Stimulated activated effector memory CD8-positive, alpha-beta T cell treated with anti-CD3 and anti-CD28 coated beads, Interleukin-12 subunit alpha, Interleukin-12 subunit beta, amount 100 ng/mL, for 72 hours (primary cell): ENCODE data around the gene MYRFL.
"Not testable (repeated sequence)": the region's sequence is repeated elsewhere in the genome, so short reads cannot be mapped to it uniquely, and the experiment has no call there.

Experiments
- ATAC-seq: fragments of 150-1000 bp; cut with Tn5 transposase; 2 replicates; pipeline ENCODE4 v1.10.0; 2021
- DNase-seq, 2 donors: peaks; one replicate each; pipeline ENCODE4 v3.0.0; 2021 to 2022; ENCODE audit warnings: low spot score in 2 of 2
- H3K27ac Mint-ChIP-seq: one replicate; pipeline ENCODE4 v1.8.0; 2022; ENCODE audit warnings: mild to moderate bottlenecking, mixed read lengths
- H3K36me3 Mint-ChIP-seq: one replicate; pipeline ENCODE4 v1.8.0; 2022; ENCODE audit warnings: mild to moderate bottlenecking, mixed read lengths
- H3K4me1 Mint-ChIP-seq: one replicate; pipeline ENCODE4 v1.8.0; 2022; ENCODE audit warnings: mixed read lengths
- H3K4me3 Mint-ChIP-seq: one replicate; pipeline ENCODE4 v1.8.0; 2022; ENCODE audit warnings: mild to moderate bottlenecking, mixed read lengths
- H3K9me3 Mint-ChIP-seq: one replicate; pipeline ENCODE4 v1.8.0; 2022; ENCODE audit warnings: mixed read lengths

MYRFL gene

DNA sequence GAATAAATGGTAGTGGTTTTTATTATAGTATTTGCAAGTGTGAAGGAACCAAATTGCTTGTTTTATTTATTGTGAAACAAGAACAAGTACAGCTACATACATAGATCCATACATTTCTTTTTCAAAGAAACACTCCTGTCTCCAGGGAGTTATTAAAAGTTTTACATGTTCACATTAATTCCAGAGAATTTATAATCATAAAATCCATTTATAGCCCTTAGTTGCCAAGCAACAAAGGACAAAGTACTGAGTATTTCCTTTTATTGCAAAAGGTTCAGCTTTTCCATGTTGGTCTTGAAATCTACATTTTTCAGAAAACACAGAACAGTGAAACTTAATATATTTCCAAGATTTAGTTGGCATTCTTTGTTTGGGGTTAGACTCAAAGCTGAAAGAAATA lies 9.5 kb downstream of the MYRFL start:
- Mint-ChIP-seq H3K9me3 (no peaks in the 10 kb centered on the region), H3K4me3 (no peak overlapping the region), H3K36me3 (no peaks in the 10 kb centered on the region), H3K4me1 (no peaks in the 10 kb centered on the region), H3K27ac (no peak overlapping the region)
- DNase-seq: no peak
- ATAC-seq: no peak

DNA sequence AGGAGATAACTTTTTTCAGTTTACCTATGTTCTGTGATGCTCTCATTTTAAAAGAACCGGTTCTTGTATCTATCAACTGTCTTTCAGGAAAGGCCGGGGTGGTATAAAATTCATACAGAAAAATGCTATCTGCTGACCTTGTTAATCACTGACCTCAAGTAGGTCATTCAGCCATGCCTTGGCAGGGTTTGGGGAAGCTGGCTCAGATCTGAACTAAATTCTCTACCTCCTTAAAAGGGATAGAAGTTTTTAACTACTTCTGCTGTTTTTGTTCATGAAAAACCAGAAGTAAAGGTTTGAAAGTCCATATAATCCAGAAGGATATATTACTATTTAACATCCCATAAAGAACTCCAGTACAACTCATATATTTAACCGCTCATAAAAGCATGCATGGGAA lies 10.1 kb downstream of the MYRFL start:
- Mint-ChIP-seq H3K4me3 (no peak overlapping the region), H3K27ac (no peak overlapping the region), H3K4me1 (no peaks in the 10 kb centered on the region), H3K36me3 (no peaks in the 10 kb centered on the region), H3K9me3 (no peaks in the 10 kb centered on the region)
- ATAC-seq (no peak), DNase-seq (no peak)

DNA sequence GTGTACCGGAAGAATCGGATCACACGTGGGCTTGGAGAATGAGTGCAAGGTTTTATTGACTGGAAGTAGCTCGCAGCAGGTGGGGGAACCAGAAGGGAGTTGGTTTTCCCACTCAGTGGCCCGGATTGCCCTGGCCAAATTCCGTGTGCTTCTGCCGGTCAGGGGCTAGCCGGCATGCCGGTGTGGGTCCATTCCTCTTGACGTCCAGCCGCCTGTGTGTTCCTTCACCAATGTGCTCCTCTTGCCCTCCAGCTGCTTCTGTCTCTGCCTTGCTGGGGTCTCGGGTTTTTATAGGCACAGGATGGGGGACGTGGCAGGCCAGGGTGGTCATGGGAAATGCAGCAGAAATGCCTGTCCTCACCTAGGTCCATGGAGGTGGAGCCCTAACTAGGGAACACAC lies 11.0 kb downstream of the MYRFL start:
- ATAC-seq (no peak), DNase-seq (no peak)
- Mint-ChIP-seq H3K27ac (no peak overlapping the region), H3K36me3 (no peaks in the 10 kb centered on the region), H3K4me3 (no peak overlapping the region), H3K4me1 (no peaks in the 10 kb centered on the region), H3K9me3 (no peaks in the 10 kb centered on the region)

GRCh38 chr12:69837191-69837590 lies 12.2 kb downstream of the MYRFL start:
- ATAC-seq (no peak), DNase-seq (no peak)
- Mint-ChIP-seq H3K4me3 (no peak overlapping the region), H3K36me3 (no peaks in the 10 kb centered on the region), H3K27ac (no peak overlapping the region), H3K4me1 (no peaks in the 10 kb centered on the region), H3K9me3 (no peaks in the 10 kb centered on the region)

DNA sequence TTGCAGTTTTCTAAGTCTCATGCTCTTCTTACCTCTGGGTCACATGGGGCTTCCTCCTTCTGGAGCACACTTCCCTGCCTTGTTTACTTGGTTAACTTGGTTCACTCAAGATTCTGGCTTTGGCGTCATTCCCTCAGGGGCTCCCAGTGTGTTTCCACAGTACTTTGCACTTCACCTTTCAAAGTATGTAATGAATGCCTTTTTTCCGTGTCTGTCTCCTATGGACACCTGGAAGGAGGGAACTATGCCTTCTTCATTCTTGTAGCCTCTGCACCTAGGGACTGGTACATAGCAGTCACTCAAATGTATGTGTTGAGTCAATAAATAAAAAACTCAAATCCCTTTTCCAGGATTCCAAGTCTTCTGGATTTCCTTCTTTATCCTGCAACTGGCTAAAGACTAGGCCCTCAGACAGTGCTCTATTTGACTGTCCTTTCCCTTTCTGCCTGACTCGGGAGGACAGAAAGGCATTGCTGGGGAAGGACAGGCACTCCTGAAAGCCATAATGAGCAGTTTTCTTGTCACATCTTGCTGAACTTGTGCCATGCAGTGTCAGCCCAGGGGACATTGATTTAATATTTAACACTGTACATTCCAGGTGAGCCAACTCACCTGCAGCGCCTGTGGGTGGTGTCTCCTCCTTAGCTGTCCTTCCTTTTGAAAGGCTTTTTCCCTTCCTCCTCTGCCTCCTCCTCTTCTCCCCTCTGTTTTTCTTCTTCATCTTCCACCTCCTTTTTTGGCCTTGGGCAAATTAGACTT lies 12.8 kb downstream of the MYRFL start:
- DNase-seq (no peak), ATAC-seq (no peak)
- no peaks in the 10 kb centered on the region for H3K9me3 Mint-ChIP-seq
- H3K4me1 Mint-ChIP-seq: no peaks in the 10 kb centered on the region
- no peak overlapping the region for H3K4me3 Mint-ChIP-seq
- no peaks in the 10 kb centered on the region for H3K36me3 Mint-ChIP-seq
- H3K27ac Mint-ChIP-seq: no peak overlapping the region

DNA sequence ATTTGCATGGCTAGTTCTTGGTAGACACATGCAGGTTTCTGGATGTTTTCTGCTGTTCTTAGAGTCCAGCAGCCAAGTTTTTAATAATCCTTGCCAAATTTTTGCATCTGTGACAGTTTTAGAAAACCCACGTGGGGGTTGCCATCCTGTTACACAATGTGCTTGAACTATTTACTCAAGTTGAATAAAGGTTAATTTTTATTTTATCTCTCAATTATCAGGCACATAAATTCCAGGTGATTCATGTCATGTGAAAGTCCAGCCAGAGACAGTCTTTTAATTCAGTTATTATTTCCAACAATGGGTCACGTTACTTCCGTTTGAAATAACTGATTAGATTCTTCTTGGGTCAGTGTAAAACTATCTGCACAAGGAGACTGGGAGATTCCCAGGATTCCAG lies 15.7 kb downstream of the MYRFL start:
- Mint-ChIP-seq H3K9me3 (no peaks in the 10 kb centered on the region), H3K36me3 (no peaks in the 10 kb centered on the region), H3K4me3 (no peak overlapping the region), H3K27ac (no peak overlapping the region), H3K4me1 (no peaks in the 10 kb centered on the region)
- ATAC-seq: no peak
- no peak for DNase-seq

DNA sequence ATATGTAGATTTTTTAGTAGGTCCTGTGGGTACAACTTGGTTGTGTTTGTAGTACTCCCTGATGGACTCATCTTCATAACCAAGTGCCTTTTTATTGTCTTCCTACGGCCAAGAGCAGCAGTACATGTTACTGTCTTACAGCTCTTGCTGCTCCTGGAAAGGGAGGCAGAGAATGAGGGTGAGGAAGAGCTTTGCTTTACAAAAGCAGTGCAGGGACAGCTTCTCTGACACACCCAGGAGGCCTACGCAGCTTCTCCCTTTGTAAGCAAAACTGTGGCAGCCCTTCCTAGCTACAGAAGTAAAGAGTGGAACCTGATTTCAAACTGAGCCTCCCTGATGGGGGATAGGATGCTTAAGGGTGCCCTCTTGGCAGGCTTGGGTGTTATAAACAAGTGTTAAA lies 18.6 kb downstream of the MYRFL start:
- Mint-ChIP-seq H3K9me3 (no peaks in the 10 kb centered on the region), H3K27ac (no peak overlapping the region), H3K4me1 (no peaks in the 10 kb centered on the region), H3K36me3 (no peaks in the 10 kb centered on the region), H3K4me3 (no peak overlapping the region)
- no peak for DNase-seq
- no peak for ATAC-seq

DNA sequence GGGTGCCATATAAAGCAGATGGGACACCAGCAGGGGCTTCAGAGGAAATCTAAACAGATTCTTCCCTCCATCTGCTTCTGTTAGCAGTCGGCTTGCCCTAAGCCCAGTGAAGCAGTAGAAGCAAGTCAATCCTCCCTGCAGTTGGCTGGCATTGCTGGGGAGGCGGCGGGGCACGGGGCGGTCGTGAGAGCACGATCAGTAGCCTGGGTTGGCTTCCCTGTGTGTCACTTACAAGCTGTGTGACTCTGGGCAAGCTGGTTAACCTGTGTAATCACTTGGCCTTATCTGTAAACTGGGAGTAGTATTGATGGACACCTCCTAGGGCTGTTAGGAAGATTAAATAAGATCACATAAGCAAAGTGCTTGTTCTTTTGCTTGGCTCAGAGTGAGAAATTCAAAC lies 19.4 kb downstream of the MYRFL start:
- H3K4me3 Mint-ChIP-seq: no peak overlapping the region
- DNase-seq: no peak
- no peak overlapping the region for H3K27ac Mint-ChIP-seq
- ATAC-seq: peak; percentile 32
- H3K9me3 Mint-ChIP-seq: no peaks in the 10 kb centered on the region
- H3K4me1 Mint-ChIP-seq: no peaks in the 10 kb centered on the region
- no peaks in the 10 kb centered on the region for H3K36me3 Mint-ChIP-seq

GRCh38 chr12:69844836-69845235 lies 19.8 kb downstream of the MYRFL start:
- Mint-ChIP-seq H3K9me3 (no peaks in the 10 kb centered on the region), H3K36me3 (no peaks in the 10 kb centered on the region), H3K4me1 (no peaks in the 10 kb centered on the region), H3K27ac (no peak overlapping the region), H3K4me3 (no peak overlapping the region)
- ATAC-seq (no peak), DNase-seq (no peak)

DNA sequence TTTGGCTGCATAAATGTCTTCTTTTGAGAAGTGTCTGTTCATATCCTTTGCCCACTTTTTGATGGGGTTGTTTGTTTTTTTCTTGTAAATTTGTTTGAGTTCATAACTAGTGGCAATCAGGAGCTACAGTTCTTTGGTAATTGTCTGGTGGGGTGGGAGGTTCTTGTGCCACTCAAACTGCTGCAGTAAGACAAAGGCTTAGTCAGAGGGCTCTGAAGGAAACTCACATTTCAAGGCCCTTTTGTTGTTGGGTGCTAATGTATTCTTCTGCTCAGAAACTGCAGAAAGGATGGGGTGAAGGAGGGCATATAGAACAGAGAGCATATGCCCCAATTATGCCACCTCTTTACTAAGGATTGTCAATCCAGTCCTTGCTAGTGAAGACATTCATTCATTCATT lies 21.9 kb downstream of the MYRFL start:
- Mint-ChIP-seq H3K4me3 (no peak overlapping the region), H3K36me3 (no peaks in the 10 kb centered on the region), H3K4me1 (no peaks in the 10 kb centered on the region), H3K9me3 (no peaks in the 10 kb centered on the region), H3K27ac (no peak overlapping the region)
- DNase-seq: no peak
- no peak for ATAC-seq

DNA sequence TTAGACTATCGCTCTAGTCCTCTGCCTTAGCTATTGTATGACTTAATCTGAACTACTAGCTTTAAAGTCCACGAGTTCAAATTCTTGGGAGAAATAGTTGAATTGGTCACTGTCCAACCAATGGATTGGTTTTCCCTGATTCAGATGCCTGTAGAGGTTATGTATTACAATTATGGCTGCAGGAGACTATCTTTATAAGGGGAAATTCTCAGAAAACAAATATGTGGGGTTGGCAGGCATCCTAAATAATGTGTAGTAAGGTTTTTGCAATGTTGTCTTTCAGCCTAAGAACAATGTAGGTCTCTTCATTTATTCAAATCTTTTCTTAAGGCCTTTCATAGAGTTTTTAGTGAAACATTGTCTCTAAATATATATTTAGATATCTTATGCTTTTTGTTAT lies 26.9 kb downstream of the MYRFL start:
- Mint-ChIP-seq H3K4me1 (no peaks in the 10 kb centered on the region), H3K4me3 (no peak overlapping the region), H3K9me3 (no peaks in the 10 kb centered on the region), H3K27ac (no peak overlapping the region), H3K36me3 (no peaks in the 10 kb centered on the region)
- no peak for DNase-seq
- ATAC-seq: no peak

DNA sequence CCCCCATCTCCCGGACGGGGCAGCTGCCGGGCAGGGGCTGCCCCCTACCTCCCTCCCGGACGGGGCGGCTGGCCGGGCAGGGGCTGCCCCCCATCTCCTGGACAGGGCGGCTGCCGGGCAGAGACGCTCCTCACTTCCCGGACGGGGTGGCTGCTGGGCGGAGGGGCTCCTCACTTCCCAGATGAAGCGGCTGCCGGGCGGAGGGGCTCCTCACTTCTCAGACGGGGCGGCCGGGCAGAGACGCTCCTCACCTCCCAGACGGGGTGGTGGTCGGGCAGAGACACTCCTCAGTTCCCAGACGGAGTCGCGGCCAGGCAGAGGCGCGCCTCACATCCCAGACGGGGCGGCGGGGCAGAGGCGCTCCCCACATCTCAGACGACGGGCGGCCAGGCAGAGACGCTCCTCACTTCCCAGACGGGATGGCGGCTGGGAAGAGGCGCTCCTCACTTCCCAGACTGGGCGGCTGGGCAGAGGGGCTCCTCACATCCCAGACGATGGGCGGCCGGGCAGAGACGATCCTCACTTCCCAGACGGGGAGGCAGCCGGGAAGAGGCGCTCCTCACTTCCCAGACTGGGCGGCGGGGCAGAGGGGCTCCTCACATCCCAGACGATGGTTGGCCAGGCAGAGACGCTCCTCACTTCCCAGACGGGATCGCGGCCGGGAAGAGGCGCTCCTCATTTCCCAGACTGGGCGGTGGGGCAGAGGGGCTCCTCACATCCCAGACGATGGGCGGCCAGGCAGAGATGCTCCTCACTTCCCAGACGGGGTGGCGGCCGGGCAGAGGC lies 28.3 kb downstream of the MYRFL start:
- not testable (repeated sequence) for H3K27ac Mint-ChIP-seq, H3K4me1 Mint-ChIP-seq, H3K9me3 Mint-ChIP-seq, DNase-seq, H3K36me3 Mint-ChIP-seq, ATAC-seq, H3K4me3 Mint-ChIP-seq

DNA sequence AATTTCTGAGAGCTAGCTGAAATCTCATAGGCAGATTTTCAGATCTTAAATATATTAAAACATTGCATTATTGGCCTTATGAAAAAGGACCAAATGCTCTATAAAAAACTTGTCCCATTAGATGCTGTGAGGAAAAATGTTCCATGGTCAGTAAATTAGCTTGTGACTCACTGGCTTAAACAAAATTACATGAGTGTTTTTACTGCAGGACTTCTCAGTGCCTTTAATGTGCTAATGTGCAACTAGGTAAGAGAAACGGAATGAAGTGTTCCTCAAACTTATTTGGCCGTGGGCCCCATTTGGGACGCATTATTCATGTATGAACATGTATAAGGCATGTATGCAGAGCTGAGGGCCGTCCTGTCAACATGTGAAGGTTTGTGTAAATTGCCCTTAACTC lies 41.7 kb downstream of the MYRFL start:
- H3K4me1 Mint-ChIP-seq: no peaks in the 10 kb centered on the region
- H3K36me3 Mint-ChIP-seq: no peaks in the 10 kb centered on the region
- no peak for ATAC-seq
- H3K27ac Mint-ChIP-seq: no peak overlapping the region
- DNase-seq: no peak
- no peaks in the 10 kb centered on the region for H3K9me3 Mint-ChIP-seq
- no peak overlapping the region for H3K4me3 Mint-ChIP-seq

- H3K4me1 Mint-ChIP-seq: no peaks in the 10 kb centered on the region
- H3K4me3 Mint-ChIP-seq: no peak overlapping the region
- ATAC-seq (peak; percentile 26), DNase-seq (no peak)
- no peaks in the 10 kb centered on the region for H3K9me3 Mint-ChIP-seq
- no peaks in the 10 kb centered on the region for H3K36me3 Mint-ChIP-seq
- H3K27ac Mint-ChIP-seq: no peak overlapping the region
Measured at GRCh38 chr12:69868695-69869094, 43.7 kb downstream of the MYRFL start.

- Mint-ChIP-seq H3K27ac (no peak overlapping the region), H3K4me1 (no peaks in the 10 kb centered on the region), H3K36me3 (no peaks in the 10 kb centered on the region), H3K9me3 (no peaks in the 10 kb centered on the region), H3K4me3 (no peak overlapping the region)
- DNase-seq: no peak
- no peak for ATAC-seq
Measured at GRCh38 chr12:69872804-69873203, 47.8 kb downstream of the MYRFL start.

GRCh38 chr12:69873429-69873828 lies 48.4 kb downstream of the MYRFL start:
- Mint-ChIP-seq H3K4me1 (no peaks in the 10 kb centered on the region), H3K4me3 (no peak overlapping the region), H3K9me3 (no peaks in the 10 kb centered on the region), H3K36me3 (no peaks in the 10 kb centered on the region), H3K27ac (no peak overlapping the region)
- DNase-seq (no peak), ATAC-seq (no peak)
